Tibial nerve (tissue), 4 donors: Measurements from ENCODE around the gene SLC25A40.

Experiments used
- CTCF ChIP-seq, 5 experiments: fragments of 200-600 bp in 3 of 5; fragments of 450-650 bp in 2 of 5; sonication (generic) in 3 of 5; IDR thresholded peaks; one replicate each; pipeline ENCODE4 v1.5.1; 2016 to 2019; ENCODE audit warnings: antibody characterized with exemption in 5 of 5, mild to moderate bottlenecking in 3 of 5, moderate library complexity in 2 of 5
- EP300 ChIP-seq, 2 donors: sonication (generic); formaldehyde crosslinking; IDR thresholded peaks; one replicate each; pipeline ENCODE4 v1.6.1; 2017; ENCODE audit warnings: antibody characterized with exemption in 2 of 2, mild to moderate bottlenecking in 1 of 2

- TF ChIP-seq EP300 (IDR thresholded peaks at IDR 0.05) (no peak), CTCF (IDR thresholded peaks at IDR 0.05) (no peak)
These were observed 25.1 kb downstream of the SLC25A40 start for GRCh38 chr7:87850836-87851593.
